Medulla oblongata (tissue), 1 donor: ENCODE measurements around the gene SPSB1.

Source experiments
- DNase-seq: peaks from one replicate; pipeline ENCODE4 v3.0.0-alpha.2; 2015; ENCODE audit errors: extremely low spot score

SPSB1 gene

GRCh38 chr1:9279172-9279840 is 13.4 kb upstream of the SPSB1 start:
- no peak for DNase-seq

- no peak for DNase-seq
Observed at GRCh38 chr1:9280015-9280860, 12.5 kb upstream of the SPSB1 start.

- no peak for DNase-seq
Observed at GRCh38 chr1:9281071-9281827, 11.4 kb upstream of the SPSB1 start.

GRCh38 chr1:9281908-9282695 is 10.6 kb upstream of the SPSB1 start:
- no peak for DNase-seq

GRCh38 chr1:9282696-9282955 is 10.1 kb upstream of the SPSB1 start:
- DNase-seq = no peak

- DNase-seq = no peak
Observed at GRCh38 chr1:9284061-9284460, 8.6 kb upstream of the SPSB1 start.

- no peak for DNase-seq
Observed at GRCh38 chr1:9286556-9286955, 6.1 kb upstream of the SPSB1 start.

- DNase-seq = peak; percentile 69
Observed at GRCh38 chr1:9289090-9289534, 3.6 kb upstream of the SPSB1 start.

- no peak for DNase-seq
Observed at GRCh38 chr1:9289711-9290485, 2.8 kb upstream of the SPSB1 start.

- DNase-seq = peak; percentile 59
Observed at GRCh38 chr1:9291914-9292360, 757 bp upstream of the SPSB1 start.

GRCh38 chr1:9293241-9293532 is 493 bp downstream of the SPSB1 start:
- DNase-seq = no peak

GRCh38 chr1:9293533-9294404 is 1.1 kb downstream of the SPSB1 start:
- no peak for DNase-seq

- DNase-seq = no peak
Observed at GRCh38 chr1:9294405-9294773, 1.7 kb downstream of the SPSB1 start.

GRCh38 chr1:9294910-9295636 is 2.4 kb downstream of the SPSB1 start:
- DNase-seq = peak; percentile 54

- DNase-seq = no peak
Observed at GRCh38 chr1:9295884-9296283, 3.2 kb downstream of the SPSB1 start.

- no peak for DNase-seq
Observed at GRCh38 chr1:9296850-9297249, 4.2 kb downstream of the SPSB1 start.

- no peak for DNase-seq
Observed at GRCh38 chr1:9297831-9298230, 5.1 kb downstream of the SPSB1 start.

- DNase-seq = no peak
Observed at GRCh38 chr1:9298282-9298681, 5.6 kb downstream of the SPSB1 start.
